ENCODE data around the gene ACTG1. TPM values are rescaled to one million over a fixed set of nuclear protein-coding genes. Genes with fewer than 3 reads are reported as not detected.

Gene ACTG1
- total and polyA plus RNA-seq, 9 of the 15 experiments (the other 6 are each of a cell fraction or from before 2014, with no cell fraction given) = 224 to 1,775 (median 568) TPM

DNA sequence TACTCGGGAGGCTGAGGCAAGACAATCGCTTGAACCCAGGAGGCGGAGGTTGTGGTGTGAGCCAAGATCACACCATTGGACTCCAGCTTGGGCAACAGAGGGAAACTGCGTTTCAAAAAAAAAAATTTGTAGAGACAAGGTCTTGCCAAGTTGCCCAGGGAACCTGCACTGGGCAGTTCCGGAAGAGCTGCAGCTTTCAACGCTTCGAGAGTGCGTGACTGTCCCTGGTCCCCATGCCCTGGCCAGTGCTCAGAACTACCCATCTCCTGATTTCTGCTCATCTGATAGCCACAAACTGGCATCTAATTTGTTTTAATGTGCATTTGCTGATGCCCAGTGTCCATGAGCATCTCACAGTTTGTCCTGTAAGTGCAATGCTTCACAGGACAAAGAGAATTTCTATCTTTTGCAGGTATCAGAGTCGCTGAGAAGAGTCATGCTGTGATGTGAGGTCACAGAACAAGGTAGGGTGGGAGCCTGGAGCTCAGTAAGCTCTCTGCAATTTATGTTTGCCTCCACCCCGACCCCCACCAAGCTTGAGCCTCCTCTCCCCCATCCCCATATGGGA lies 3.9 kb downstream of the ACTG1 start (continued):
- TF ChIP-seq ZNF23 (CRISPR knock-in tag; IDR thresholded peaks at IDR 0.05) = no peak
- TF ChIP-seq SMARCE1 (IDR thresholded peaks at IDR 0.05) = no peak
- TF ChIP-seq FOXA1 (IDR thresholded peaks at IDR 0.05; ENCODE audit: borderline replicate concordance) = no peak
- TF ChIP-seq ZNF431 (CRISPR knock-in tag; IDR thresholded peaks at IDR 0.05) = 0 out of 2 replicates have a peak, but pooled peaks have one; percentile 42
- TF ChIP-seq, protein P1, sequence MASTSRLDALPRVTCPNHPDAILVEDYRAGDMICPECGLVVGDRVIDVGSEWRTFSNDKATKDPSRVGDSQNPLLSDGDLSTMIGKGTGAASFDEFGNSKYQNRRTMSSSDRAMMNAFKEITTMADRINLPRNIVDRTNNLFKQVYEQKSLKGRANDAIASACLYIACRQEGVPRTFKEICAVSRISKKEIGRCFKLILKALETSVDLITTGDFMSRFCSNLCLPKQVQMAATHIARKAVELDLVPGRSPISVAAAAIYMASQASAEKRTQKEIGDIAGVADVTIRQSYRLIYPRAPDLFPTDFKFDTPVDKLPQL (IDR thresholded peaks at IDR 0.05; ENCODE audit: extremely low read depth, insufficient read length) = no peak
- TF ChIP-seq ILF3 (IDR thresholded peaks at IDR 0.05; ENCODE audit: borderline replicate concordance) = peak; percentile 70; the same call in 1 of the 2 replicates
- no peak for TF ChIP-seq SMARCB1 (IDR thresholded peaks at IDR 0.05; ENCODE audit: insufficient read length, low read depth)
- TF ChIP-seq HDGF (IDR thresholded peaks at IDR 0.05) = no peak
- TF ChIP-seq, protein P2, sequence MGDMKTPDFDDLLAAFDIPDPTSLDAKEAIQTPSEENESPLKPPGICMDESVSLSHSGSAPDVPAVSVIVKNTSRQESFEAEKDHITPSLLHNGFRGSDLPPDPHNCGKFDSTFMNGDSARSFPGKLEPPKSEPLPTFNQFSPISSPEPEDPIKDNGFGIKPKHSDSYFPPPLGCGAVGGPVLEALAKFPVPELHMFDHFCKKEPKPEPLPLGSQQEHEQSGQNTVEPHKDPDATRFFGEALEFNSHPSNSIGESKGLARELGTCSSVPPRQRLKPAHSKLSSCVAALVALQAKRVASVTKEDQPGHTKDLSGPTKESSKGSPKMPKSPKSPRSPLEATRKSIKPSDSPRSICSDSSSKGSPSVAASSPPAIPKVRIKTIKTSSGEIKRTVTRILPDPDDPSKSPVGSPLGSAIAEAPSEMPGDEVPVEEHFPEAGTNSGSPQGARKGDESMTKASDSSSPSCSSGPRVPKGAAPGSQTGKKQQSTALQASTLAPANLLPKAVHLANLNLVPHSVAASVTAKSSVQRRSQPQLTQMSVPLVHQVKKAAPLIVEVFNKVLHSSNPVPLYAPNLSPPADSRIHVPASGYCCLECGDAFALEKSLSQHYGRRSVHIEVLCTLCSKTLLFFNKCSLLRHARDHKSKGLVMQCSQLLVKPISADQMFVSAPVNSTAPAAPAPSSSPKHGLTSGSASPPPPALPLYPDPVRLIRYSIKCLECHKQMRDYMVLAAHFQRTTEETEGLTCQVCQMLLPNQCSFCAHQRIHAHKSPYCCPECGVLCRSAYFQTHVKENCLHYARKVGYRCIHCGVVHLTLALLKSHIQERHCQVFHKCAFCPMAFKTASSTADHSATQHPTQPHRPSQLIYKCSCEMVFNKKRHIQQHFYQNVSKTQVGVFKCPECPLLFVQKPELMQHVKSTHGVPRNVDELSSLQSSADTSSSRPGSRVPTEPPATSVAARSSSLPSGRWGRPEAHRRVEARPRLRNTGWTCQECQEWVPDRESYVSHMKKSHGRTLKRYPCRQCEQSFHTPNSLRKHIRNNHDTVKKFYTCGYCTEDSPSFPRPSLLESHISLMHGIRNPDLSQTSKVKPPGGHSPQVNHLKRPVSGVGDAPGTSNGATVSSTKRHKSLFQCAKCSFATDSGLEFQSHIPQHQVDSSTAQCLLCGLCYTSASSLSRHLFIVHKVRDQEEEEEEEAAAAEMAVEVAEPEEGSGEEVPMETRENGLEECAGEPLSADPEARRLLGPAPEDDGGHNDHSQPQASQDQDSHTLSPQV (IDR thresholded peaks at IDR 0.05) = no peak
- no peak for TF ChIP-seq POLR2H (tag; IDR thresholded peaks at IDR 0.05; ENCODE audit: low read depth)
- TF ChIP-seq TOE1 (IDR thresholded peaks at IDR 0.05; ENCODE audit: borderline replicate concordance) = no peak
- no peak for TF ChIP-seq TOE1 (CRISPR knock-in tag; IDR thresholded peaks at IDR 0.05; ENCODE audit: borderline replicate concordance, low read depth)
- TF ChIP-seq RBBP5 (IDR thresholded peaks at IDR 0.05; ENCODE audit: borderline replicate concordance, insufficient read depth, low read length, poor library complexity, severe bottlenecking) = no peak
- TF ChIP-seq, protein P3, sequence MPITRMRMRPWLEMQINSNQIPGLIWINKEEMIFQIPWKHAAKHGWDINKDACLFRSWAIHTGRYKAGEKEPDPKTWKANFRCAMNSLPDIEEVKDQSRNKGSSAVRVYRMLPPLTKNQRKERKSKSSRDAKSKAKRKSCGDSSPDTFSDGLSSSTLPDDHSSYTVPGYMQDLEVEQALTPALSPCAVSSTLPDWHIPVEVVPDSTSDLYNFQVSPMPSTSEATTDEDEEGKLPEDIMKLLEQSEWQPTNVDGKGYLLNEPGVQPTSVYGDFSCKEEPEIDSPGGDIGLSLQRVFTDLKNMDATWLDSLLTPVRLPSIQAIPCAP (CRISPR knock-in tag; IDR thresholded peaks at IDR 0.05; ENCODE audit: borderline replicate concordance) = no peak
- TF ChIP-seq ZC3H4 (CRISPR knock-in tag; IDR thresholded peaks at IDR 0.05; ENCODE audit: borderline replicate concordance) = peak; percentile 84; the same call in 1 of the 2 replicates
- TF ChIP-seq, protein P4, sequence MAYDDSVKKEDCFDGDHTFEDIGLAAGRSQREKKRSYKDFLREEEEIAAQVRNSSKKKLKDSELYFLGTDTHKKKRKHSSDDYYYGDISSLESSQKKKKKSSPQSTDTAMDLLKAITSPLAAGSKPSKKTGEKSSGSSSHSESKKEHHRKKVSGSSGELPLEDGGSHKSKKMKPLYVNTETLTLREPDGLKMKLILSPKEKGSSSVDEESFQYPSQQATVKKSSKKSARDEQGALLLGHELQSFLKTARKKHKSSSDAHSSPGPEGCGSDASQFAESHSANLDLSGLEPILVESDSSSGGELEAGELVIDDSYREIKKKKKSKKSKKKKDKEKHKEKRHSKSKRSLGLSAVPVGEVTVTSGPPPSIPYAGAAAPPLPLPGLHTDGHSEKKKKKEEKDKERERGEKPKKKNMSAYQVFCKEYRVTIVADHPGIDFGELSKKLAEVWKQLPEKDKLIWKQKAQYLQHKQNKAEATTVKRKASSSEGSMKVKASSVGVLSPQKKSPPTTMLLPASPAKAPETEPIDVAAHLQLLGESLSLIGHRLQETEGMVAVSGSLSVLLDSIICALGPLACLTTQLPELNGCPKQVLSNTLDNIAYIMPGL (CRISPR knock-in tag; IDR thresholded peaks at IDR 0.05) = no peak
- TF ChIP-seq, protein P5, sequence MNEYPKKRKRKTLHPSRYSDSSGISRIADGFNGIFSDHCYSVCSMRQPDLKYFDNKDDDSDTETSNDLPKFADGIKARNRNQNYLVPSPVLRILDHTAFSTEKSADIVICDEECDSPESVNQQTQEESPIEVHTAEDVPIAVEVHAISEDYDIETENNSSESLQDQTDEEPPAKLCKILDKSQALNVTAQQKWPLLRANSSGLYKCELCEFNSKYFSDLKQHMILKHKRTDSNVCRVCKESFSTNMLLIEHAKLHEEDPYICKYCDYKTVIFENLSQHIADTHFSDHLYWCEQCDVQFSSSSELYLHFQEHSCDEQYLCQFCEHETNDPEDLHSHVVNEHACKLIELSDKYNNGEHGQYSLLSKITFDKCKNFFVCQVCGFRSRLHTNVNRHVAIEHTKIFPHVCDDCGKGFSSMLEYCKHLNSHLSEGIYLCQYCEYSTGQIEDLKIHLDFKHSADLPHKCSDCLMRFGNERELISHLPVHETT (CRISPR knock-in tag; conservative IDR thresholded peaks at IDR 0.05 in 1 of 2, IDR thresholded peaks at IDR 0.05 in 1 of 2) = no peak
- TF ChIP-seq XRCC3 (IDR thresholded peaks at IDR 0.05) = no peak

Measured in K562 (cell line).